ENCODE results near the gene ORM2.

- no peak for TF ChIP-seq POLR2A (IDR thresholded peaks at IDR 0.05; ENCODE audit: low read depth, low read length)
- no peak for TF ChIP-seq POLR2AphosphoS5 (IDR thresholded peaks at IDR 0.05; ENCODE audit: low read depth, low read length)
These were observed 42.5 kb upstream of the ORM2 start for GRCh38 chr9:114287001-114287762.
